A673 (cell line): Measurements from ENCODE around the gene TMBIM4. TPM values are rescaled to one million over a fixed set of nuclear protein-coding genes. Genes with fewer than 3 reads are reported as not detected.

ENCODE experiments used
- BruUV-seq: library from RNA; stranded (reverse); fragments of 400-500 nt; replicated peaks from 2 replicates; lab custom pipeline; 2021; lab: Mats Ljungman, UMichigan
- CTCF ChIA-PET: fragments of 300-600 bp; sonication (Branson Sonifier 250); formaldehyde crosslinking; loops from one replicate; lab custom pipeline; 2022; ENCODE audit warnings: antibody characterized with exemption; lab: Charles Lee
- POLR2A ChIA-PET: fragments of 300-600 bp; sonication (Branson Sonifier 250); formaldehyde crosslinking; loops from one replicate; lab custom pipeline; 2022; ENCODE audit warnings: antibody characterized with exemption; ENCODE audit not compliant: low non-redundant PET; lab: Charles Lee
- DNase-seq: peaks from one replicate; pipeline ENCODE4 v3.0.0-alpha.2; 2015; ENCODE audit warnings: low spot score
- H3K27ac ChIP-seq: fragments of 200-600 bp; sonication (generic); 2 replicates; pipeline ENCODE4 v1.5.1; 2016; ENCODE audit warnings: mixed run types, low read depth, mild to moderate bottlenecking, mixed read lengths, antibody characterized with exemption, low read length; ENCODE audit not compliant: poor library complexity, severe bottlenecking
- H3K27me3 ChIP-seq: fragments of 200-600 bp; sonication (generic); replicated peaks from 2 replicates; pipeline ENCODE4 v1.6.1; 2017; ENCODE audit warnings: mixed run types, low read depth, mild to moderate bottlenecking, mixed read lengths, antibody characterized with exemption, low read length; ENCODE audit not compliant: insufficient read depth, poor library complexity
- H3K36me3 ChIP-seq: fragments of 200-600 bp; sonication (generic); 2 replicates; pipeline ENCODE4 v1.6.1; 2016; ENCODE audit warnings: mixed run types, mild to moderate bottlenecking, mixed read lengths, antibody characterized with exemption, low read length; ENCODE audit not compliant: insufficient read depth, poor library complexity, severe bottlenecking
- H3K4me1 ChIP-seq: fragments of 200-600 bp; sonication (generic); 2 replicates; pipeline ENCODE4 v1.6.1; 2017; ENCODE audit warnings: mixed run types, mild to moderate bottlenecking, mixed read lengths, antibody characterized with exemption, low read length; ENCODE audit not compliant: insufficient read depth, poor library complexity, severe bottlenecking
- H3K4me3 ChIP-seq: fragments of 200-600 bp; sonication (generic); 2 replicates; pipeline ENCODE4 v1.5.1; 2016; ENCODE audit warnings: low read depth, mixed run types, mild to moderate bottlenecking, mixed read lengths, low read length; ENCODE audit not compliant: poor library complexity, severe bottlenecking
- H3K9me3 ChIP-seq: fragments of 200-600 bp; sonication (generic); 2 replicates; pipeline ENCODE4 v1.6.1; 2016; ENCODE audit warnings: mixed run types, low read depth, mild to moderate bottlenecking, mixed read lengths, antibody characterized with exemption, low read length; ENCODE audit not compliant: poor library complexity, severe bottlenecking
- EZH2 ChIP-seq: fragments of 200-600 bp; sonication (generic); IDR thresholded peaks from 2 replicates; pipeline ENCODE4 v1.6.1; 2017; ENCODE audit warnings: borderline replicate concordance, low read depth, mild to moderate bottlenecking, mixed read lengths, antibody characterized with exemption, low read length; ENCODE audit not compliant: poor library complexity, severe bottlenecking
- intact Hi-C: fragments of 100-400 bp; cut with micrococcal nuclease; formaldehyde crosslinking; loops from one replicate; pipeline ENCODE4 v1.10.0; 2022; ENCODE audit not compliant: unreplicated experiment
- total RNA-seq: library from RNA; stranded (reverse); gene quantifications from 2 replicates; pipeline ENCODE4 v1.2.3, GENCODE V29; 2021
- TF ChIP-seq, protein P1 (sequence below): fragments of 300-800, 200-600 bp; sonication (generic); conservative IDR thresholded peaks from 2 replicates; pipeline ENCODE4 v1.5.1; 2017; ENCODE audit warnings: low read depth, mild to moderate bottlenecking, antibody characterized with exemption, low read length, moderate library complexity, mixed read lengths

Gene TMBIM4
- total RNA-seq, 1 experiment from 2014 or later = 62.1 TPM

GRCh38 chr12:66156654-66157053, 13.1 kb downstream of the TMBIM4 start:
- H3K27ac ChIP-seq = no peak overlapping the region
- H3K4me3 ChIP-seq = no peak overlapping the region
- H3K4me1 ChIP-seq = peaks cover 5% of the 10 kb centered on the region
- DNase-seq = no peak
- TF ChIP-seq, protein P1, sequence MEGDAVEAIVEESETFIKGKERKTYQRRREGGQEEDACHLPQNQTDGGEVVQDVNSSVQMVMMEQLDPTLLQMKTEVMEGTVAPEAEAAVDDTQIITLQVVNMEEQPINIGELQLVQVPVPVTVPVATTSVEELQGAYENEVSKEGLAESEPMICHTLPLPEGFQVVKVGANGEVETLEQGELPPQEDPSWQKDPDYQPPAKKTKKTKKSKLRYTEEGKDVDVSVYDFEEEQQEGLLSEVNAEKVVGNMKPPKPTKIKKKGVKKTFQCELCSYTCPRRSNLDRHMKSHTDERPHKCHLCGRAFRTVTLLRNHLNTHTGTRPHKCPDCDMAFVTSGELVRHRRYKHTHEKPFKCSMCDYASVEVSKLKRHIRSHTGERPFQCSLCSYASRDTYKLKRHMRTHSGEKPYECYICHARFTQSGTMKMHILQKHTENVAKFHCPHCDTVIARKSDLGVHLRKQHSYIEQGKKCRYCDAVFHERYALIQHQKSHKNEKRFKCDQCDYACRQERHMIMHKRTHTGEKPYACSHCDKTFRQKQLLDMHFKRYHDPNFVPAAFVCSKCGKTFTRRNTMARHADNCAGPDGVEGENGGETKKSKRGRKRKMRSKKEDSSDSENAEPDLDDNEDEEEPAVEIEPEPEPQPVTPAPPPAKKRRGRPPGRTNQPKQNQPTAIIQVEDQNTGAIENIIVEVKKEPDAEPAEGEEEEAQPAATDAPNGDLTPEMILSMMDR = no peak
- no peak for TF ChIP-seq EZH2
- POLR2A ChIA-PET = no interaction called here
- CTCF ChIA-PET = no interaction called here
- no TSS peak for BruUV-seq
- no peaks in the 10 kb centered on the region for H3K9me3 ChIP-seq
- intact Hi-C loops = no loop called here
- peaks cover 4% of the 10 kb centered on the region for H3K36me3 ChIP-seq
- no peaks in the 10 kb centered on the region for H3K27me3 ChIP-seq

- no peak for DNase-seq
- CTCF ChIA-PET = no interaction called here
- H3K27ac ChIP-seq = no peak overlapping the region
- no peaks in the 10 kb centered on the region for H3K9me3 ChIP-seq
- peaks cover 5% of the 10 kb centered on the region for H3K4me1 ChIP-seq
- TF ChIP-seq, protein P1 = no peak
- no peak for TF ChIP-seq EZH2
- H3K27me3 ChIP-seq = no peaks in the 10 kb centered on the region
- no peak overlapping the region for H3K4me3 ChIP-seq
- POLR2A ChIA-PET = no interaction called here
- BruUV-seq = no TSS peak
- intact Hi-C loops = no loop called here
- peaks cover 5% of the 10 kb centered on the region for H3K36me3 ChIP-seq
Observed at GRCh38 chr12:66154776-66155175, 15.0 kb downstream of the TMBIM4 start.

GRCh38 chr12:66152732-66153131, 17.1 kb downstream of the TMBIM4 start:
- Histone ChIP-seq H3K9me3 (no peaks in the 10 kb centered on the region), H3K36me3 (peaks cover 5% of the 10 kb centered on the region), H3K27ac (no peak overlapping the region), H3K4me3 (no peak overlapping the region), H3K4me1 (peaks cover 5% of the 10 kb centered on the region), H3K27me3 (no peaks in the 10 kb centered on the region)
- POLR2A ChIA-PET = no interaction called here
- no TSS peak for BruUV-seq
- TF ChIP-seq EZH2 = no peak
- TF ChIP-seq, protein P1 = no peak
- DNase-seq = no peak
- CTCF ChIA-PET = no interaction called here
- intact Hi-C loops = no loop called here
